Vagina (tissue), 2 donors: ENCODE measurements around the gene XRN1.

Experiments used
- CTCF ChIP-seq, 3 experiments: fragments of 450-650 bp in 2 of 3; fragments of 200-600 bp in 1 of 3; sonication (generic) in 1 of 3; IDR thresholded peaks; one replicate each; pipeline ENCODE4 v1.5.1; 2017 to 2019; ENCODE audit warnings: antibody characterized with exemption in 3 of 3, mild to moderate bottlenecking in 2 of 3, moderate library complexity in 2 of 3
- POLR2A ChIP-seq, 2 donors: fragments of 450-650 bp; IDR thresholded peaks; one replicate each; pipeline ENCODE4 v1.6.1; 2017; ENCODE audit warnings: antibody characterized with exemption in 2 of 2, mild to moderate bottlenecking in 2 of 2, moderate library complexity in 2 of 2
- POLR2AphosphoS5 ChIP-seq, 2 donors: sonication (generic); formaldehyde crosslinking; IDR thresholded peaks; one replicate each; pipeline ENCODE4 v1.9.0; 2017; ENCODE audit warnings: antibody characterized with exemption in 2 of 2, mild to moderate bottlenecking in 2 of 2, low read depth in 1 of 2; ENCODE audit not compliant: insufficient read depth in 1 of 2

GRCh38 chr3:142310439-142310838 lies 137.4 kb downstream of the XRN1 start:
- TF ChIP-seq CTCF (IDR thresholded peaks at IDR 0.05) (no peak), POLR2A (IDR thresholded peaks at IDR 0.05) (no peak), POLR2AphosphoS5 (IDR thresholded peaks at IDR 0.05; ENCODE audit: insufficient read depth in 1 of 2, low read depth in 1 of 2) (no peak)
